A549 (cell line): ENCODE measurements around the gene INKA2.

Experiments used
- CEBPB ChIP-seq, 2 experiments: fragments of >200 bp in 1 of 2; sonication (Bioruptor Twin) in 1 of 2; formaldehyde crosslinking in 1 of 2; IDR thresholded peaks; 2 replicates each; pipeline ENCODE4 v1.6.1; 2012 to 2016
- CTCF ChIP-seq: fragments of >200 bp; sonication (Bioruptor Twin); formaldehyde crosslinking; IDR thresholded peaks from 3 replicates; pipeline ENCODE4 v1.5.1; 2016
- EP300 ChIP-seq, 2 experiments: fragments of >200 bp; sonication (Bioruptor Twin); formaldehyde crosslinking; IDR thresholded peaks; 2 replicates in 1 of 2; 3 replicates in 1 of 2; pipeline ENCODE4 v1.6.1; 2016 to 2017
- ESRRA ChIP-seq: fragments of 150-350 bp; IDR thresholded peaks from 2 replicates; pipeline ENCODE4 v1.6.1; 2014; ENCODE audit warnings: mild to moderate bottlenecking, low read length, borderline replicate concordance
- FOSL2 ChIP-seq, 2 experiments: fragments of 450-650 bp in 1 of 2; fragments of >200 bp in 1 of 2; sonication (Bioruptor Twin) in 1 of 2; formaldehyde crosslinking; IDR thresholded peaks; 2 replicates each; pipeline versions ENCODE4 v1.5.0 to v1.6.1; 2016 to 2020; ENCODE audit warnings: mild to moderate bottlenecking in 1 of 2, moderate library complexity in 1 of 2
- HOXA7 ChIP-seq: fragments of 250-450 bp; sonication (Bioruptor Pico); IDR thresholded peaks from 2 replicates; pipeline ENCODE4 v1.5.0; 2020; ENCODE audit warnings: mild to moderate bottlenecking, moderate library complexity
- MYC ChIP-seq: IDR thresholded peaks from 2 replicates; pipeline ENCODE4 v1.6.1; 2012; ENCODE audit warnings: mild to moderate bottlenecking, inconsistent platforms, low read length, improper control_type of control experiment, borderline replicate concordance
- SMC3 ChIP-seq: fragments of >200 bp; sonication (Bioruptor Twin); formaldehyde crosslinking; IDR thresholded peaks from 3 replicates; pipeline ENCODE4 v1.6.1; 2018; ENCODE audit warnings: inconsistent platforms
- USF2 ChIP-seq: fragments of 450-650 bp; IDR thresholded peaks from 2 replicates; pipeline ENCODE4 v1.6.1; 2014; ENCODE audit warnings: antibody characterized with exemption
- TF ChIP-seq, protein P1 (sequence below): IDR thresholded peaks from 2 replicates; pipeline ENCODE4 v1.6.1; 2012

- TF ChIP-seq CTCF (no peak), FOSL2 (IDR thresholded peaks at IDR 0.05) (no peak), FOSL2 (CRISPR knock-in tag; IDR thresholded peaks at IDR 0.05) (no peak), CEBPB (IDR thresholded peaks at IDR 0.05) (no peak), ESRRA (no peak), HOXA7 (CRISPR knock-in tag) (no peak), EP300 (IDR thresholded peaks at IDR 0.05) (no peak), SMC3 (no peak), USF2 (no peak), MYC (no peak)
- TF ChIP-seq, protein P1, sequence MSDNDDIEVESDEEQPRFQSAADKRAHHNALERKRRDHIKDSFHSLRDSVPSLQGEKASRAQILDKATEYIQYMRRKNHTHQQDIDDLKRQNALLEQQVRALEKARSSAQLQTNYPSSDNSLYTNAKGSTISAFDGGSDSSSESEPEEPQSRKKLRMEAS, result no peak
Observed at GRCh38 chr1:111770916-111771315, 31.7 kb upstream of the INKA2 start.
